ENCODE data around the gene SLC25A3.
"Not testable (repeated sequence)": the region's sequence is repeated elsewhere in the genome, so short reads cannot be mapped to it uniquely, and the experiment has no call there.

Gene SLC25A3

DNA sequence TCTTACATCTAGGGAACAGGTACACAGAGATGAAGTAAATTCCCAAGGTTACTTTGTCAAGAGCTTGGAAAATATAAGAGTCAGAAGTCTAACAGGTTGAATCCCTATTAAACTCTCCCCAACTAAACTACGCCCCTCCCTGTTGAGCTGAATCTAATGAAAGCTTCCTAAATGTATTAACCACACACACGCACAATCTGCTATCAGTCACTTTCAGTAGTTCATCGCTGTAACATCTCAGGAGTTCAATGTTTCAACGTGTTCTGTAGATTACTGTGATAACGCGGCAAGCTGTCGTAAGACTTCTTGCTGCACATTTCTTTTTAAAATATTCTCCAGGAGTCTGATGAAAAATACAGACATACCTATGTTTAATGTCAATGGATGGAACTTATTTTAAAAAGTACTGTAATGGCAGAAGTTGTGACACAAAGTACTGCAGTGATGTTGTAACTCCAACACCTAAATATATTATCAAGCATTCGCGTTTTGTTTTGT, 612 bp upstream of the SLC25A3 start:
- no peaks in the 10 kb centered on the region for H3F3A ChIP-seq (ENCODE audit: insufficient read depth, low read length)
- H3K27ac ChIP-seq (ENCODE audit: low read depth, low read length, poor library complexity, severe bottlenecking), result peak overlapping the region; percentile 59
- H3K27me3 ChIP-seq (ENCODE audit: insufficient read depth, low read length), result no peaks in the 10 kb centered on the region
- peak overlapping the region; percentile 77 for H3K4me2 ChIP-seq (ENCODE audit: low read length)
- H4K20me1 ChIP-seq (ENCODE audit: insufficient read depth, low read length), result 0 out of 2 replicates have a peak, but pooled peaks cover 4% of the 10 kb centered on the region
- peaks cover 40% of the 10 kb centered on the region for H3K36me3 ChIP-seq (ENCODE audit: insufficient read depth, low read length)
- peaks cover 37% of the 10 kb centered on the region for H3K79me2 ChIP-seq (ENCODE audit: insufficient read depth, low read length)
- H3K4me1 ChIP-seq (ENCODE audit: insufficient read depth, low read length, severe bottlenecking), result peaks cover 27% of the 10 kb centered on the region
- H3K9ac ChIP-seq (ENCODE audit: low read length), result peak overlapping the region; percentile 69
- H3K9me2 ChIP-seq (ENCODE audit: low read depth, low read length), result no peaks in the 10 kb centered on the region
- no peaks in the 10 kb centered on the region for H3K9me3 ChIP-seq (ENCODE audit: low read length)
- H3K4me3 ChIP-seq (ENCODE audit: low read depth, low read length, poor library complexity, severe bottlenecking), result peak overlapping the region; percentile 100
- peak overlapping the region; percentile 35; the same call in 1 of the 2 replicates for H2AFZ ChIP-seq (ENCODE audit: low read length)
- TF ChIP-seq EZH2 (IDR thresholded peaks at IDR 0.05; ENCODE audit: borderline replicate concordance, low read length), result no peak
- no peak for TF ChIP-seq CTCF (IDR thresholded peaks at IDR 0.05; ENCODE audit: low read length)

- H3K27ac ChIP-seq (ENCODE audit: low read depth, low read length, poor library complexity, severe bottlenecking), result peak overlapping the region; percentile 80
- peak overlapping the region; percentile 82 for H3K4me2 ChIP-seq (ENCODE audit: low read length)
- H3K4me3 ChIP-seq (ENCODE audit: low read depth, low read length, poor library complexity, severe bottlenecking), result peak overlapping the region; percentile 100
- H3K9ac ChIP-seq (ENCODE audit: low read length), result peak overlapping the region; percentile 100
- no peaks in the 10 kb centered on the region for H3K9me2 ChIP-seq (ENCODE audit: low read depth, low read length)
- peaks cover 27% of the 10 kb centered on the region for H3K4me1 ChIP-seq (ENCODE audit: insufficient read depth, low read length, severe bottlenecking)
- H3K79me2 ChIP-seq (ENCODE audit: insufficient read depth, low read length), result peaks cover 37% of the 10 kb centered on the region
- H3K36me3 ChIP-seq (ENCODE audit: insufficient read depth, low read length), result peaks cover 53% of the 10 kb centered on the region
- no peaks in the 10 kb centered on the region for H3K9me3 ChIP-seq (ENCODE audit: low read length)
- H4K20me1 ChIP-seq (ENCODE audit: insufficient read depth, low read length), result 0 out of 2 replicates have a peak, but pooled peaks cover 4% of the 10 kb centered on the region
- no peaks in the 10 kb centered on the region for H3F3A ChIP-seq (ENCODE audit: insufficient read depth, low read length)
- TF ChIP-seq CTCF (IDR thresholded peaks at IDR 0.05; ENCODE audit: low read length), result no peak
- TF ChIP-seq EZH2 (IDR thresholded peaks at IDR 0.05; ENCODE audit: borderline replicate concordance, low read length), result no peak
- no peak overlapping the region for H2AFZ ChIP-seq (ENCODE audit: low read length)
- no peaks in the 10 kb centered on the region for H3K27me3 ChIP-seq (ENCODE audit: insufficient read depth, low read length)
Observed at GRCh38 chr12:98594050-98594835, 757 bp downstream of the SLC25A3 start.

DNA sequence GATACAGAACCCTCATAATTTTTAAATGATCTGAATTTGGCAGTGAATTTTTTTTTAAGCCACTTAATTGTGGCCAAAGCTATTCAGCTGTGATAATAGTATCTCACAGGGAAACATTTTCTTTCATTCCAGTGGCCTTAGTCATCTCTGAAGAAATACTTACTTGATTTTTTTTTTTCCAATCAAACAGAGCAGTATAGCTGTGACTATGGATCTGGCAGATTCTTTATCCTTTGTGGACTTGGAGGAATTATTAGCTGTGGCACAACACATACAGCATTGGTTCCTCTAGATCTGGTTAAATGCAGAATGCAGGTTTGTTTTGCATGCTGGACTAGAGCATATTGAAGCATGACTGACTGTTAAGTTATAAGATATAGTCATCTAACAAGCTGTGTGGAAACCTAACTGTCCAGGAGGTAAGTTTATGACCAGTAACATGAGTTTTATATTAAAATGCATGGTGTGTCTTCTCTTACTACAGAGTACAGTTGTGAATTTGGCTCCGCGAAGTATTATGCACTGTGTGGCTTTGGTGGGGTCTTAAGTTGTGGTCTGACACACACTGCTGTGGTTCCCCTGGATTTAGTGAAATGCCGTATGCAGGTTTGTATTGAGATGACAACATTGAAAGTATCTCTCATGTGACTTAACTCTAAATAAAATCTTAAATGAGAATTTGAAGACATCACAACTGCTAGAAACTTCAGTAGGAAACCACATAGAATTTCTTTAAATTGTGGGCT, 1.9 kb downstream of the SLC25A3 start:
- no peak overlapping the region for H3K27ac ChIP-seq (ENCODE audit: low read depth, low read length, poor library complexity, severe bottlenecking)
- no peaks in the 10 kb centered on the region for H3F3A ChIP-seq (ENCODE audit: insufficient read depth, low read length)
- H3K79me2 ChIP-seq (ENCODE audit: insufficient read depth, low read length), result peaks cover 37% of the 10 kb centered on the region

GRCh38 chr12:98597313-98597712, 3.8 kb downstream of the SLC25A3 start:
- peaks cover 27% of the 10 kb centered on the region for H3K4me1 ChIP-seq (ENCODE audit: insufficient read depth, low read length, severe bottlenecking)
- not testable (repeated sequence) for H3K9me2 ChIP-seq (ENCODE audit: low read depth, low read length); H2AFZ ChIP-seq (ENCODE audit: low read length); H3K27me3 ChIP-seq (ENCODE audit: insufficient read depth, low read length); H3K9ac ChIP-seq (ENCODE audit: low read length); H3K27ac ChIP-seq (ENCODE audit: low read depth, low read length, poor library complexity, severe bottlenecking); H3K9me3 ChIP-seq (ENCODE audit: low read length); H3K4me2 ChIP-seq (ENCODE audit: low read length); H4K20me1 ChIP-seq (ENCODE audit: insufficient read depth, low read length); H3K4me3 ChIP-seq (ENCODE audit: low read depth, low read length, poor library complexity, severe bottlenecking); H3F3A ChIP-seq (ENCODE audit: insufficient read depth, low read length)
- peaks cover 37% of the 10 kb centered on the region for H3K79me2 ChIP-seq (ENCODE audit: insufficient read depth, low read length)
- H3K36me3 ChIP-seq (ENCODE audit: insufficient read depth, low read length), result peaks cover 83% of the 10 kb centered on the region

More for the DNA sequence above, 1.9 kb downstream of the SLC25A3 start:
- Histone ChIP-seq H2AFZ (ENCODE audit: low read length) (no peak overlapping the region), H3K9me2 (ENCODE audit: low read depth, low read length) (no peaks in the 10 kb centered on the region), H3K4me2 (ENCODE audit: low read length) (peak overlapping the region; percentile 82), H3K4me1 (ENCODE audit: insufficient read depth, low read length, severe bottlenecking) (peaks cover 27% of the 10 kb centered on the region), H4K20me1 (ENCODE audit: insufficient read depth, low read length) (0 out of 2 replicates have a peak, but pooled peaks cover 4% of the 10 kb centered on the region), H3K27me3 (ENCODE audit: insufficient read depth, low read length) (no peaks in the 10 kb centered on the region), H3K36me3 (ENCODE audit: insufficient read depth, low read length) (peaks cover 64% of the 10 kb centered on the region), H3K4me3 (ENCODE audit: low read depth, low read length, poor library complexity, severe bottlenecking) (peak overlapping the region; percentile 100), H3K9ac (ENCODE audit: low read length) (peak overlapping the region; percentile 100), H3K9me3 (ENCODE audit: low read length) (no peaks in the 10 kb centered on the region)
- no peak for TF ChIP-seq EZH2 (IDR thresholded peaks at IDR 0.05; ENCODE audit: borderline replicate concordance, low read length)
